NCI-H2227 treated with DMSO at 0.1 percent for 48 hours (cell line): ENCODE data around the gene WWC2.

Source experiments
- DNase-seq: peaks from one replicate; lab custom pipeline; 2025; lab: John Stamatoyannopoulos, UW

Gene WWC2

DNA sequence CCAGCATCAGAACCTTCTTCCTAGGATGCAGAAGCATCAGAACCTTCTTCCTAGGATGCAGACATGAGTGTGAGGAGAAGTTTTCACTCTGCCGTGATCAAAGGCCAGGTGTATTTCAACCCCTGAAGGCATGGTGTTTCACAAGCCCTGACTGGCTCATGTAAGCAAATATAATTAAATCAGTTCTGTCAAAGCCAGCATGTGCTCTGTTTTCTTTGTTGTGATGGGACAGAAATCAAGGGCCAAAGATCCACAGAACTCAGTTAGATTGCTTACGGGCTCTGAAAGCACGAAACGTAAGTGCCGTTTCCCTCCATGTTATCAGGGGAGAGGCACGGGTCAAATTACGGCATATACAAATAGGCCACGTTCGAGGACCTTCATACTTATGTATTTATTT lies 255.2 kb downstream of the WWC2 start:
- DNase-seq = no peak

DNA sequence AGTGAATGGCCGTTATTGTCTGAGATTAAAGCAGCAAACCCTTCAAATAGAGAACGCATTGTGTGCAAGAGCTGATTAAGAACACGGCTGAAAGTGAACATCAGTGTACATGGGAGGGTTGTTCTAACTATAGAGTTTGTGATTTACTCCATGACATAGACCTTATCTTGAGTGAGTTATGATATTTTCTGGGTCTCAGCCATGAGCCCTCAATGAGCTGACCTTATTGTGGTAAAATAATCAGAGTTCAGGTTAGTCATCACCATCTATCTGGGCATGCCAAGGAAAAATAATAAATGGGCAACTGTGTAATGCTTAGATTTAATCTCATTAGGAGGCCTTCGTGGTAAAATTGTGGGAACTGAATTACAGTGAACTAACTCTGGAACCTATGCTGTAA lies 256.3 kb downstream of the WWC2 start:
- peak; percentile 4 for DNase-seq

DNA sequence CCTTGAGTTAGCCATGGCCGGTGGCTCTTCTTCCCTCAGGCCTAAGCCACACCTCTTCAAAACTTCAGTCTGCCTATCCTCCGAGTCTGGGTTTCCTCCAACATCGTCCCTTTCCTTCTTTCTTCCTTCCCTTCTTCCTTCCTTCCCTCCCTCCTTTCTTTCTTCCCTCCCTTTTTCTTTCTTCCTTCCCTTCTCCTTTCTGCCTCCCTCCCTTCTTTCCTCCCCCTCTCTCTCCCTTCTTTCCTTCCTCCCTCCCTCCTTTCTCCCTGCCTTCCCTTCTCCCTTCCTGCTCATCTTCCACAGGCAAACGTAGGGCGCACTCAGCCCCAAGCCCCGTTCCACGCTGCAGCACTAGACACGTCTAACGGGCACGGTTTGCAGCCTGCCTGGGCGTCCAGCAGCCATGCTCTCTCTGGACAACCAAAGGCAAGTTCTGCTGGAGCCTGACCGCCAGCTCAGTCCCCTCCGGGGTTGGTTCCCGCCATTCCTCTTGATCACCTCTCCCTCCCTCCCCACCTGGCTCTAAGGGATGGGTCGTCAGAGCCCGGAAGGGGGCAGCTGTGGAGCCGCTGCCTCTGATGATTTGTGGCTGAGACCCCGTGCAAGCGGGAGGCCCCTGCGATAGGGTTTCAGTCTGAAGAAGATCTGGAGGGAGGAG lies 257.2 kb downstream of the WWC2 start:
- no peak for DNase-seq

GRCh38 chr4:183356931-183357675 lies 258.0 kb downstream of the WWC2 start:
- no peak for DNase-seq

DNA sequence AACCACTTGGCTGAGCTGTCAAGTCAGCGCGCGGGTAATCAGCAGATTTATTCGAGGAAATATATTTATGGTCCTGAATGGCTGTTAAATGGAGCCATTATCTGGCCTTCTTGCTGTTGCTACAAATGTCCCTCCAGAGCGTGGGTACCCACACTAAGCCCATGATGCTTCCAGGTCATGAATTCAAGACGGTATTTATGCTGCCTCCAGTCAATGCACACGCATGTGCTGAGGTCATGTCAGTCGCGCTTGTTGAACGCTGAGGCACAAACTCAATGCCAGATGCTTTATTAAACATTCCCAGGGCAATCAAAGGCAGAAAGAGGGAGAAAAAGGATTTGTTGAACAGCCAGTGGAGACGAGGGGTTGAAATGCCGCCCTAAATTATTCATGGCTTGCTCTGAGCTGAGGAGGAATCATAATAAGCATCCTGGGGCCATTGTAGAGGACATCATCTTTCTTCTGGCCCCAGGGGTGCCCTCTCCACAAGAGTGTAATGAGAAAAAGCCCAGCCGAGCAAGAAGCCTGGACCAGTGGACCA lies 259.2 kb downstream of the WWC2 start:
- no peak for DNase-seq

GRCh38 chr4:183360161-183360919 lies 261.3 kb downstream of the WWC2 start:
- DNase-seq = no peak

DNA sequence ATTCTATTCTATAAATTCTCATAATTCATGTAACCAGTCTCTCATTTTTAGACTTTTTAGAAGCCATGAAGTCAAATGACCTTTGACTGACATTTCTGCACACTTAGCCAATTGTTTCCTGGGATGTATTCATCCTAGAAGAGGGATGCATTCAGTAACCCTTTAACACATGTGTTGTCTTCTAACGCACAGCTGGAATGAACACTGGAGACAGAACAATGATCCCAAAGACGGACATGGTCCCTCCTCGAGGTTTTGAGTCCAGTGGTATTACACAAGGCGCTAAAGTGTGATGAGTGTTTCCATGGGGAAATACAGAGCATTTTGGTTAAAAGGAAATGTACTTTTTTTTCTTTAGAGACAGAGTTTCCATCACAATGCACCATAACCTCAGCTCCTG lies 263.0 kb downstream of the WWC2 start:
- DNase-seq = no peak

GRCh38 chr4:183362916-183363542 lies 264.0 kb downstream of the WWC2 start:
- no peak for DNase-seq

GRCh38 chr4:183364025-183364424 lies 265.0 kb downstream of the WWC2 start:
- no peak for DNase-seq

- no peak for DNase-seq
Observed at GRCh38 chr4:183366206-183366835, 267.3 kb downstream of the WWC2 start.

DNA sequence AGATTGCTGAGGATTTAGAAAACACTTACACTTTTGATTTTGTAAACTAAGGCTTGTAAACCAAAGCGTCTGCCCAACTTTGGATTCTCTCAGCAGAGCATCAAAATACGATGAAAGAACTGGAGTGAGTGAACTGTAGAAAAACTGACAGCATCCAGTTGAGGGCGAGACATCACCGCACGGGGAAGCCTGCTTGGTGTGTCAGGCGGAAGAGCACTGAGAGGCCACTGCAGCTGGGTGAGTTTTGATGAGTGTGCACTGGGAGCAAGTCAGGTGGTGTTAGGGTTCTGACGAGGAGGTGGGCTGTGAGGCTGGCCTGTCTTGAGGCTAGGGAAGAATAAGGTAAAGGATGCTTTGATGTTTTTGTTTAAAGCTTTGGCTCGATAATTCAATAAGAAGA lies 270.0 kb downstream of the WWC2 start:
- no peak for DNase-seq
